Frontal cortex (tissue), 4 donors: ENCODE results near the gene KATNIP. TPM values are rescaled to one million over a fixed set of nuclear protein-coding genes. Genes with fewer than 3 reads are reported as not detected.
"Not testable (repeated sequence)": the region's sequence is repeated elsewhere in the genome, so short reads cannot be mapped to it uniquely, and the experiment has no call there.

ENCODE experiments used
- DNase-seq, 2 donors: peaks; one replicate each; pipeline ENCODE4 v3.0.0; 2012; ENCODE audit warnings: low spot score in 2 of 2
- FAIRE-seq: peaks from 2 replicates; lab custom pipeline; 2012; peaks lifted over from hg19 to GRCh38; lab: Jason Lieb, UNC
- total RNA-seq: library from RNA; depleted of rRNA; stranded (reverse); fragments of >200 nt; gene quantifications from one replicate; pipeline ENCODE4 v1.2.3, GENCODE V29; 2014
- donor health status: control.
- donor health status: control.
- donor health status: control.

Gene KATNIP
- total RNA-seq, 1 donor from 2014 or later = 17.9 TPM

DNA sequence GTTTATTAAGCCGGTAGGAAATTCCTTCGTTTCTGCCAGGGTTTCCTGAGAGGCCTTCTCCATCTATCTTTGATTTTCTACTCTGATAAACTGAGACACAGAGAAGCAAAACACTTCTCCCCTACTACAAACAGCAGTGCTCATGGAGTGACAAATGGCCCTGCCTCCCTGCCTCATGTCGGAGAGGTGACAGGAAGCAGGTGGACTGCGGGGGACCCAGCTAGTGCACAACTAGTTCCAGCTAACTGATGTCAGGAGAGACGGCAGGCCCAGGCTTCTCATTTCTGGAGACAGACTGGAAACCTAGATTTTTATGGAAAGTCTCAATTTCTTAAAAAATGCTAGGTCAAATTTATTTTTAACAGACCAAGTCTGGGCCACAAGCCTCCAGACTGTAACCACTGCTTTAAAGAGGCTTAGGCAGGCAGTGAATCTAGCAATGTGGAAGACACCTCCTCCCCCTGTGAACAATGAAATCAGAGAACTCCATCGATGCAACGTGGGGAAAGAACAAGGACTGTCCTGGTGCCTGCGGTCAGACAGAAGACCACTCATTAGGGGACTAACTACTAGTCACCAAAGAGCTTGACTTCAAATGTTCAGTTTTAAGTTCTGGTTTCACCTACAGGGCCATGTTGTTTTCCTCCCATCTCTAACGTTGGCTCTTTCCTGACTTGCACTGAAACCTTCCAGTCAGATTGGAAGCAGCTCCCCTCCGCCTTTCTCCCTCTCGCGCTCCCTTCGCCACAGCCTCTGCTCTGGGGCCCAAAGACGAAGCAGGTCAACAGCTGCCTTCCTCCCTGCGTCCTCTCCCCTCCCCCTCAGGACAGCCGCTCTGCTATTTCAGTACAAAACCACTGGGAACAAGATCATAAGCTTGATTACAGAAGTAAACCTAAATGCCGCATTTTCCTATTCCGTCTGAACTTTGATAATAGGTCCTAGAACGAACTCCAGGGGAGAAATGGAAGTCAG lies 17.8 kb upstream of the KATNIP start:
- DNase-seq (no peak), FAIRE-seq (no peak)

DNA sequence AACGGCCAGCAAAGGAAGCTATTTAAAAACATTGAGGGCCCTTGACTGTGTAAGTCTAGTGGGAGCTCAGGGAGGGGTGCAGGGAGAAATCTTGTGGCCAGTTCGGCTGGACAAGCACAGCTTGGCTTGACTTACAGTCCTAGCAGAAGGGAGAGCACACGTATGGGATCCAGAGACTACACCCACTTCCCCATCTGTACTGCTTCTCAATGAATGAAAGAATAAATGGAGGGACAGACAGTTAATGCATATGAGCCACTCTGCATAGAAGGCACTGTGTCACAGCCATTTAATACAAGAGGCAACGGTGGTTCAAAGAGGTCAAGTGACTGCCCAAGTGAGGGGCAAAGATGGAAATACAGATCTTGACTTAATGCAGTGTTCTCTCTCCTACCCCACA lies 15.7 kb upstream of the KATNIP start:
- no peak for DNase-seq
- FAIRE-seq = no peak

DNA sequence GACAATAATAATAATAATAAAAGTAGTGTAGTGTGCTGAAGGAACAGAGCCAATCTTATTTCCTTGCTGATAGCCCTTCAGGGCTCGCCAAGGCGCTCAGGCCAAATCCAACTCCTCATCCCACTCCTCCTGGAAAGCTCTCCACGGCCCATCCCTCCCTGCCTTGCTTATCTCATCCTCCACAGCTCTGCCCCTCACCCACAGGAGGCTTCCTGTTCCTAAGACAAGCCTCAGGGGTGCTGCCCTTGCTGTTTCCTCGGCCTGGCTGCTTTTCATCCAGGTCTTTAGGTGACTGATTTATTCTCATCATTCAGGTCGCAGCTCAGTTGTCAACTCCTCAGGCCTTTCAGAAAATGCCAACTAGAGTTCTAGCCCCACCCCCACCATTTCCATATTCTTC lies 11.4 kb upstream of the KATNIP start:
- FAIRE-seq = no peak
- no peak for DNase-seq

- FAIRE-seq = no peak
- no peak for DNase-seq
Measured at GRCh38 chr16:27539120-27539519, 10.8 kb upstream of the KATNIP start.

GRCh38 chr16:27539636-27540035 lies 10.3 kb upstream of the KATNIP start:
- FAIRE-seq (no peak), DNase-seq (no peak)

GRCh38 chr16:27543801-27544200 lies 6.1 kb upstream of the KATNIP start:
- FAIRE-seq (no peak), DNase-seq (no peak)

- no peak for FAIRE-seq
- DNase-seq = no peak
Measured at GRCh38 chr16:27544671-27545070, 5.3 kb upstream of the KATNIP start.

DNA sequence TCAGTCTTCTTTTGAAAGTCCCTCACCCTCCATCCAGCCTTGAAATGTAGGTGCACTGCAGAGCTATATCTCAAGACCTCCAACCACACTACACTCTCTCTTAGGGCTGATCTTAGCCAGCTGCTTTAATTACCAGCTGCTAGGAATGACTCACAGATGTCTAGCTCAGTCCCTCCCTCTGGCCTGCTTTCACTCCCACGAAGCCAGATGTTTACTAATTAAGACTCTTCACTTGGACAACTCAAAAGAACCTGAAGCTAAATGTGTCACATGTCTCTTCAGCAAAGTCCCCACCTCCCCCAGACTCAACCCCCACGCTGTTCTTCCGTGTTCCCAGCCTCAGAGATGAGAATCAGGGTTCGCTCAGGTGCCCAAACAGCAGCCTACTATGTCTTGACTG lies 2.8 kb upstream of the KATNIP start:
- FAIRE-seq = no peak
- no peak for DNase-seq

GRCh38 chr16:27547851-27548250 lies 2.1 kb upstream of the KATNIP start:
- DNase-seq (no peak), FAIRE-seq (no peak)

- FAIRE-seq (no peak), DNase-seq (no peak)
Measured at GRCh38 chr16:27549464-27549745, 539 bp upstream of the KATNIP start.

- DNase-seq (no peak), FAIRE-seq (no peak)
Measured at GRCh38 chr16:27550582-27550920, 607 bp downstream of the KATNIP start.

DNA sequence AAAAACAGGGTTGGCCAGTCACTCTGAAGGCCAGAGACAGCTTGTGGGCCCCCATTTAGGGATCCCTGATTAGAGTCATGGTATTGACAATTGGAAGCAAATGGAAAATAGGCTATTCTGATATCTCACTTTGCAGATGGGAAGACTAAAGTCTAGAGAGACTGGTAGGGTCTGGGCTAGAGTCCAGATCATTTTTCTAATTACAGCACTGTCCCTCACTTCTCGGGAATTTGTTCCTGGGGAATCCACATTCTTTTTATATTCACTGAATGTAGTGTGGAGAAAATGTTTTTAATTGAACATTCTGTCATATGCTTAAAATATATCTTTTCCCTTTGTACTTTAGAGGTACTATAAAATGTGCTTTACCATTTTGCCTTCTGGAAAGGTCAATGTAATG lies 1.1 kb downstream of the KATNIP start:
- DNase-seq (no peak), FAIRE-seq (no peak)

GRCh38 chr16:27556471-27556870 lies 6.5 kb downstream of the KATNIP start:
- no peak for DNase-seq
- no peak for FAIRE-seq

DNA sequence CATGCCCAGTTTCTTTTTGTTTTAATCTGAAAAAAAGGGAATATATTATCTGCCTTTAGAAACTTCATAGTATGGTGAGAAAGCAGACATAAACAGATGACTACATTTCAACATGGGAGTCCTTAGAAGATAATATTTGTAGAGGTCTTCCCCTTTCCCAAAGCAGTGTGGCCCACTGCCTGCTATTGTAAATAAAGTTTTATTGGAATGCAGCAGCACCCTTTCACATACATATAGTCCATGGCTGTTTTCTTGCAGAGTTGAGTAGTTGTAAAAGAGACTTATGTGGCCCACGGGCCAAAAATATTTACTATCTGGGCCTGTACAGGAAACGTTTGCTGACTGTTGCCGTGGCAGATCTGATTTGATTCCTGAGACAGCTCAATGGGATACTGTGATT lies 8.5 kb downstream of the KATNIP start:
- FAIRE-seq (no peak), DNase-seq (no peak)

- FAIRE-seq (no peak), DNase-seq (no peak)
Measured at GRCh38 chr16:27558932-27559331, 9.0 kb downstream of the KATNIP start.

DNA sequence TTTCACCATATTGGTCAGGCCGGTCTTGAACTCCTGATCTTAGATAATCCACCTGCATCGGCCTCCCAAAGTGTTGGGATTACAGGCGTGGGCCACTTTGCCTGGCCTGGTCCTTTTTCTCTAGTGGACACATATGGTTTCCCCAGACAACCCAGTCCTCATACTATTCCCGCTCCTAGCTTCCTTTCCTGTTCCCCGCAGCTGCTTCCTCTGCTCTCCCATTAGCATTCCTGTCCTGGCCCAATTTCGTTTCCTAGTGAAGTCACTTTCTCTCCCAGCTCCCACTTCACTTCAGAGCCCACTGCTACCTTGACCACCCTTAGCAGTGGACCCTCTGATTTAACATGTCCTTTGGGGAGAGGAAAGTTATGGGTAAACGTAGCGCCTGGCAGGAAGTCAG lies 11.3 kb downstream of the KATNIP start:
- FAIRE-seq (no peak), DNase-seq (no peak)

- FAIRE-seq = no peak
- no peak for DNase-seq
Measured at GRCh38 chr16:27564224-27564623, 14.3 kb downstream of the KATNIP start.

DNA sequence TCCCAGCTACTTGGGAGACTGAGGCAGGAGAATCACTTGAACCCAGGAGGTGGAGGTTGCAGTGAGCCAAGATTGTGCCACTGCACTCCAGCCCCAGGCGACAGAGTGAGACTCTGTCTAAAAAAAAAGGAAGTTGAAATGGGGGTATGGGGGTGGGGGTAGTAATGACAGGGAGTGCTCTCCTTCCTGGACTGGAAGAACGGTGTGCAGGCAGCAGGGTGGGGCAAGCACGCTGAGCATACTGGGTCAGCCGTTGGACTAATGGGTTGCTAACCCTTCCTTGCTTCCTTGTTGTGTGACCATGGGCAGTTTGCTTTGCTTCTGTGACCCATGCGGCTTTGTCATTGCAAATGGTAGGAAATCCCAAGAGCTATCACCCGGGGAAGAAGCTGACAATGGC lies 16.5 kb downstream of the KATNIP start:
- DNase-seq (no peak), FAIRE-seq (no peak)

GRCh38 chr16:27568077-27568476 lies 18.1 kb downstream of the KATNIP start:
- DNase-seq = no peak
- FAIRE-seq = no peak

DNA sequence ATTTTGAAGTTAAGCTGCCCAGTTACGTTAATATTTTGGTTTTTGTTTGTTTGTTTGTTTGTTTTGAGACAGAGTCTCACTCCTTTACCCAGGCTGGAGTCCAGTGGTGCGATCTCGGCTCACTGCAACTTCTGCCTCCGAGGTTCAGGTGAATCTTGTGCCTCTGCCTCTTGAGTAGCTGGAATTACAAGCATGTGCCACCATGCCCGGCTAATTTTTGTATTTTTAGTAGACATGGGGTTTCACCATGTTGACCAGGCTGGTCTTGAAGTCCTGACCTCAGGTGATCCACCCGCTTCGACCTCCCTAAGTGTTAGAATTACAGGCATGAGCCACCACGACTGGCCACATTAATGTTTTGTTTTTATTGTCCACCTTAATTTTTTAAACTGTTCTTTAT lies 21.0 kb downstream of the KATNIP start:
- DNase-seq, FAIRE-seq: not testable (repeated sequence)

- no peak for DNase-seq
- FAIRE-seq = no peak
Measured at GRCh38 chr16:27571433-27572326, 21.7 kb downstream of the KATNIP start.
